Upper lobe of left lung (tissue), 6 donors: Measurements from ENCODE around the gene PSPH. TPM values are rescaled to one million over a fixed set of nuclear protein-coding genes. Genes with fewer than 3 reads are reported as not detected.
A peak's percentile ranks its signal among the peaks of the same experiment; 100 is the strongest.
"Not testable (repeated sequence)": the region's sequence is repeated elsewhere in the genome, so short reads cannot be mapped to it uniquely, and the experiment has no call there.

Source experiments
- ATAC-seq, 2 donors: fragments of 200-7000 bp; cut with Tn5 transposase; one replicate each; pipeline ENCODE4 v1.9.1; 2022; ENCODE audit warnings: mild to moderate bottlenecking in 2 of 2, moderate library complexity in 2 of 2; ENCODE audit not compliant: low FRiP score in 2 of 2
- DNase-seq, 2 donors: peaks; one replicate each; pipeline ENCODE4 v3.0.0-alpha.2; 2019 to 2020
- H3K27ac ChIP-seq, 4 donors: fragments of 200-600 bp; sonication (generic); one replicate each; pipeline ENCODE4 v1.5.1; 2016 to 2019
- H3K27me3 ChIP-seq, 4 donors: fragments of 200-600 bp; sonication (generic); one replicate each; pipeline ENCODE4 v1.5.1; 2017 to 2019
- H3K36me3 ChIP-seq, 4 donors: fragments of 200-600 bp; sonication (generic); one replicate each; pipeline ENCODE4 v1.5.1; 2016 to 2019
- H3K4me1 ChIP-seq, 4 donors: fragments of 200-600 bp; sonication (generic); one replicate each; pipeline ENCODE4 v1.5.1; 2018 to 2019
- H3K4me3 ChIP-seq, 4 donors: fragments of 200-600 bp; sonication (generic); one replicate each; pipeline ENCODE4 v1.5.1; 2017 to 2019; ENCODE audit warnings: mild to moderate bottlenecking in 2 of 4, moderate library complexity in 1 of 4
- H3K9me3 ChIP-seq, 4 donors: fragments of 200-600 bp; sonication (generic); one replicate each; pipeline ENCODE4 v1.5.1; 2018 to 2019
- EP300 ChIP-seq, 4 donors: sonication (generic); formaldehyde crosslinking; IDR thresholded peaks; one replicate each; pipeline ENCODE4 v1.5.1; 2017; ENCODE audit warnings: antibody characterized with exemption in 4 of 4, control low read depth in 2 of 4
- POLR2A ChIP-seq, 4 donors: fragments of 450-650 bp; IDR thresholded peaks; one replicate each; pipeline ENCODE4 v1.5.1; 2016 to 2017; ENCODE audit warnings: antibody characterized with exemption in 4 of 4, mild to moderate bottlenecking in 2 of 4
- POLR2AphosphoS5 ChIP-seq, 2 donors: sonication (generic); formaldehyde crosslinking; IDR thresholded peaks; one replicate each; pipeline ENCODE4 v1.5.1; 2017; ENCODE audit warnings: antibody characterized with exemption in 2 of 2
- WGBS, 2 donors: methylation state at CpG; one replicate each; pipeline ENCODE4 v1.1.5; 2017 to 2018; 5-methylcytosine and 5-hydroxymethylcytosine counted together
- total RNA-seq, 6 donors: library from RNA; depleted of rRNA in 4 of 6; stranded (reverse); fragments of >200 nt in 4 of 6; gene quantifications; one replicate each; pipeline versions ENCODE4 v1.1.0 to v1.2.1, GENCODE V29; 2016 to 2021
- TF ChIP-seq, protein P1 (sequence below), 6 experiments: fragments of 450-650 bp in 4 of 6; fragments of 200-600 bp in 2 of 6; sonication (generic) in 2 of 6; IDR thresholded peaks; one replicate each; pipeline ENCODE4 v1.5.1; 2016 to 2019; ENCODE audit warnings: antibody characterized with exemption in 6 of 6
- donor health status: DM: no; HTN: no; CAD: no; lungs with moderate emphysema.
- donor health status: DM: no; HTN: yes; CAD: no; lungs with severe emphysema.

Gene PSPH
- total RNA-seq, 6 donors from 2014 or later = 6.8 to 18.9 (median 13.5) TPM

DNA sequence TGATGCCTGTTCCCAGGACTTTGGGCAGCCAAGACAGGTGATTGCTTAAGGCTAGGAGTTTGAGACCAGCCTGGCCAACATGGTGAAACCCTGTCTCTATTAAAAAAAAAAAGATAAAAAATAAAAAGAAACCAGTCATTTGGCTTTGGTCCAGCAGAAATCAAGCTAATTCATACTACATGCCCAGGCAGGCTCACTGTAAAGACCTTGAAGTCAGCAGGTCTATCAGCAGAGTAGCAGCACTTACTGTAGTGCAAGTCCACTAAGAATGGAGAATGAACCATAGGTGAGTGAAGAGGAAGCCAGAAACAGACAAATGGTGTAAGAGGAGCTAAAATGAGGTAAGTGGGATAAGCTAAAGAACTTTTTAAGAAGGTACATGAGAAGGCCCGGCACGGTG lies 24.7 kb downstream of the PSPH start:
- H3K4me1 ChIP-seq = no peaks in the 10 kb centered on the region
- no peak for ATAC-seq
- peaks cover 0 to 6% (median 5%) of the 10 kb centered on the region in 4 donors for H3K36me3 ChIP-seq
- no peak for TF ChIP-seq POLR2AphosphoS5 (IDR thresholded peaks at IDR 0.05)
- TF ChIP-seq POLR2A (IDR thresholded peaks at IDR 0.05) = no peak
- TF ChIP-seq EP300 (IDR thresholded peaks at IDR 0.05) = no peak
- TF ChIP-seq, protein P1, sequence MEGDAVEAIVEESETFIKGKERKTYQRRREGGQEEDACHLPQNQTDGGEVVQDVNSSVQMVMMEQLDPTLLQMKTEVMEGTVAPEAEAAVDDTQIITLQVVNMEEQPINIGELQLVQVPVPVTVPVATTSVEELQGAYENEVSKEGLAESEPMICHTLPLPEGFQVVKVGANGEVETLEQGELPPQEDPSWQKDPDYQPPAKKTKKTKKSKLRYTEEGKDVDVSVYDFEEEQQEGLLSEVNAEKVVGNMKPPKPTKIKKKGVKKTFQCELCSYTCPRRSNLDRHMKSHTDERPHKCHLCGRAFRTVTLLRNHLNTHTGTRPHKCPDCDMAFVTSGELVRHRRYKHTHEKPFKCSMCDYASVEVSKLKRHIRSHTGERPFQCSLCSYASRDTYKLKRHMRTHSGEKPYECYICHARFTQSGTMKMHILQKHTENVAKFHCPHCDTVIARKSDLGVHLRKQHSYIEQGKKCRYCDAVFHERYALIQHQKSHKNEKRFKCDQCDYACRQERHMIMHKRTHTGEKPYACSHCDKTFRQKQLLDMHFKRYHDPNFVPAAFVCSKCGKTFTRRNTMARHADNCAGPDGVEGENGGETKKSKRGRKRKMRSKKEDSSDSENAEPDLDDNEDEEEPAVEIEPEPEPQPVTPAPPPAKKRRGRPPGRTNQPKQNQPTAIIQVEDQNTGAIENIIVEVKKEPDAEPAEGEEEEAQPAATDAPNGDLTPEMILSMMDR (IDR thresholded peaks at IDR 0.05) = no peak
- DNase-seq = no peak
- WGBS, 2 donors = 78 to 98% methylated on average over 2 of the region's 2 CpGs
- H3K4me3 ChIP-seq = no peak overlapping the region
- no peaks in the 10 kb centered on the region for H3K9me3 ChIP-seq
- H3K27me3 ChIP-seq = no peaks in the 10 kb centered on the region
- H3K27ac ChIP-seq = no peak overlapping the region

DNA sequence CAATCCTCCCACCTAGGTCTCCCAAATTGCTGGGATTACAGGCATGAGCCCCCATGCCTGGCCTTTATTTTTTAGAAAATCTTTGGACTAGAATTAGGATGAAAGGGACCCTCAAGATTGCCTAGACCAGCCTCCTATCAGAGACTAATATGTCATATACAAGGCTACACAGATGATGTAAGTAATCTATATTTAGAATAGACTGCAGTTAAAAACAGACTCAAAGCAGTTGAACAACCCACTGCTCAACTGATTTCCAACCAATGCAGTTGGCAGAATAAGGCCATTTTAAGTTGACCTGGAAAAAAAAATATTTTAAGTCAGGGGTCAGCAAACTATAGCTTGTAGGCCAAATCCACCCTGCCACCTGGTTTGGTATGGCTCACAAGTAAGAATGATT lies 27.7 kb downstream of the PSPH start:
- TF ChIP-seq POLR2AphosphoS5 (IDR thresholded peaks at IDR 0.05) (no peak), POLR2A (IDR thresholded peaks at IDR 0.05) (no peak), EP300 (IDR thresholded peaks at IDR 0.05) (no peak)
- TF ChIP-seq, protein P1 (IDR thresholded peaks at IDR 0.05) = no peak
- Histone ChIP-seq H3K4me1 (no peaks in the 10 kb centered on the region), H3K27me3 (no peaks in the 10 kb centered on the region), H3K27ac (no peak overlapping the region), H3K4me3 (no peak overlapping the region), H3K36me3 (peaks cover 0 to 25% (median 12%) of the 10 kb centered on the region in 4 donors), H3K9me3 (no peaks in the 10 kb centered on the region)
- no peak for DNase-seq
- ATAC-seq = no peak

DNA sequence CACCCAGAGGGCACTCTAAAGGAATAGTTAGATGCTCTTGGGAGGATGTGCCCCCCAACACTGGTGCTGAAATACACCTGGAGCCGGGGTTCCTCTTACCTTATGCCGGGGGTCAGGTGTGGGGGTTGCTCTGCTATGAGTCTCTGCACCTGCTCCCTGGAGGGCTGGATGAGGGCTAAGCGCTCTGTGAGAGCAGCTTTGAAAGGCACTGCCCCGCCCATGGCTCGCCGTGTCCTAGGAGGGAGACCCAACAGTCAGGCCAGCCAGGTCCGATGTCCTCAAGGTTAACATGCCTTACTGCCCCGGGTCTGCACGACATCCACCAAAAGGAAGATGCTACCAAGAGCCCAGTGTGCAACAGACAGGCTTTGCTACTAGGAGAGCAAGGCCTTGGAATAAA lies 31.7 kb downstream of the PSPH start:
- Histone ChIP-seq H3K4me1 (no peaks in the 10 kb centered on the region), H3K27ac (no peak overlapping the region), H3K9me3 (no peaks in the 10 kb centered on the region), H3K36me3 (peaks cover 0 to 31% (median 13%) of the 10 kb centered on the region in 4 donors), H3K27me3 (no peaks in the 10 kb centered on the region), H3K4me3 (no peak overlapping the region)
- peak in 1 of 2 donors; percentile 30 for DNase-seq
- no peak for ATAC-seq
- WGBS, 2 donors = 90 to 95% methylated on average over 9 of the region's 9 CpGs
- TF ChIP-seq POLR2A (IDR thresholded peaks at IDR 0.05) = no peak
- no peak for TF ChIP-seq POLR2AphosphoS5 (IDR thresholded peaks at IDR 0.05)
- TF ChIP-seq, protein P1 (IDR thresholded peaks at IDR 0.05) = no peak
- no peak for TF ChIP-seq EP300 (IDR thresholded peaks at IDR 0.05)

- not testable (repeated sequence) for H3K27me3 ChIP-seq, H3K27ac ChIP-seq, ATAC-seq, H3K4me3 ChIP-seq, H3K4me1 ChIP-seq, H3K9me3 ChIP-seq, DNase-seq
- WGBS, 2 donors = 90 to 92% methylated on average over 3 of the region's 3 CpGs
- H3K36me3 ChIP-seq = peaks cover 0 to 39% (median 20%) of the 10 kb centered on the region in 4 donors
These were observed 34.2 kb downstream of the PSPH start for GRCh38 chr7:56017015-56017414.

- ATAC-seq = no peak
- WGBS, 2 donors = 70 to 77% methylated on average over 7 of the region's 7 CpGs
These were observed 41.5 kb downstream of the PSPH start for GRCh38 chr7:56009695-56010094.

More at GRCh38 chr7:56009695-56010094, 41.5 kb downstream of the PSPH start:
- Histone ChIP-seq H3K36me3 (peaks cover 0 to 14% (median 6%) of the 10 kb centered on the region in 4 donors), H3K4me3 (no peak overlapping the region), H3K27ac (no peak overlapping the region), H3K4me1 (no peaks in the 10 kb centered on the region), H3K27me3 (no peaks in the 10 kb centered on the region), H3K9me3 (no peaks in the 10 kb centered on the region)
- TF ChIP-seq, protein P1 (IDR thresholded peaks at IDR 0.05) = no peak
- no peak for TF ChIP-seq POLR2AphosphoS5 (IDR thresholded peaks at IDR 0.05)
- no peak for DNase-seq
